Body of pancreas (tissue), 4 donors: ENCODE data around the gene ARCN1. TPM values are rescaled to one million over a fixed set of nuclear protein-coding genes. Genes with fewer than 3 reads are reported as not detected.

Experiments used
- ATAC-seq: fragments of 150-250 bp; one replicate; pipeline ENCODE4 v1.9.1; 2016
- DNase-seq, 4 donors: peaks; one replicate each; pipeline ENCODE4 v3.0.0-alpha.2; 2019
- H3K27ac ChIP-seq, 4 donors: fragments of 200-600 bp; sonication (generic); 1 replicate in 3 of 4; 2 replicates in 1 of 4; pipeline versions ENCODE4 v1.5.1 to v1.6.1; 2016 to 2019; ENCODE audit warnings: mild to moderate bottlenecking in 1 of 4, mixed read lengths in 1 of 4, moderate library complexity in 1 of 4
- H3K27me3 ChIP-seq, 2 donors: fragments of 200-600 bp; sonication (generic); one replicate each; pipeline ENCODE4 v1.6.0; 2016; ENCODE audit warnings: mild to moderate bottlenecking in 1 of 2
- H3K36me3 ChIP-seq, 2 donors: fragments of 200-600 bp; sonication (generic); replicated peaks in 1 of 2; 2 replicates each; pipeline ENCODE4 v1.5.1; 2016; ENCODE audit warnings: low read depth in 2 of 2; ENCODE audit not compliant: insufficient read depth in 1 of 2
- H3K4me1 ChIP-seq: fragments of 200-600 bp; sonication (generic); one replicate; pipeline ENCODE4 v1.6.0; 2016
- H3K4me3 ChIP-seq, 2 donors: fragments of 200-600 bp; sonication (generic); 1 replicate in 1 of 2; 2 replicates in 1 of 2; pipeline ENCODE4 v1.5.1; 2016 to 2019
- H3K9me3 ChIP-seq, 3 donors: fragments of 200-600 bp; sonication (generic); 1 replicate in 2 of 3; 2 replicates in 1 of 3; pipeline ENCODE4 v1.5.1; 2016
- CTCF ChIP-seq, 7 experiments: fragments of 450-650 bp in 4 of 7; fragments of 200-600 bp in 3 of 7; sonication (generic) in 3 of 7; IDR thresholded peaks; one replicate each; pipeline ENCODE4 v1.5.1; 2016 to 2019; ENCODE audit warnings: antibody characterized with exemption in 7 of 7
- POLR2A ChIP-seq, 3 donors: fragments of 450-650 bp; IDR thresholded peaks; one replicate each; pipeline ENCODE4 v1.6.1; 2016; ENCODE audit warnings: antibody characterized with exemption in 3 of 3, mild to moderate bottlenecking in 2 of 3
- WGBS, 2 donors: methylation state at CpG; one replicate each; pipeline ENCODE4 v1.1.5; 2017; 5-methylcytosine and 5-hydroxymethylcytosine counted together
- intact Hi-C: fragments of 100-400 bp; cut with DNase I; formaldehyde crosslinking; loops from one replicate; pipeline ENCODE4 v1.15.1; 2023
- total RNA-seq, 2 donors: library from RNA; depleted of rRNA; stranded (reverse); fragments of >200 nt; gene quantifications; one replicate each; pipeline ENCODE4 v1.1.0, GENCODE V29; 2016

Gene ARCN1
- 10 to 100 TPM; 49.8 to 64.3 TPM for total RNA-seq

- WGBS, 2 donors, result 0% methylated on average over 10 to 50 of the region's 55 CpGs
- no peaks in the 10 kb centered on the region for H3K36me3 ChIP-seq
- no peaks in the 10 kb centered on the region for H3K27me3 ChIP-seq
- intact Hi-C loops, result no loop called here
- peak; percentile 91 for ATAC-seq
- H3K4me3 ChIP-seq, result peak within 1 kb of the TSS; percentile 33 to 81
- TF ChIP-seq POLR2A (IDR thresholded peaks at IDR 0.05) (peak; percentile 36 to 74 (median 72)), CTCF (IDR thresholded peaks at IDR 0.05) (no peak)
- DNase-seq, result peak; percentile 76 to 83 (median 82)
- peak within 1 kb of the TSS; percentile 98 to 100 (median 98) for H3K27ac ChIP-seq
- peaks cover 44% of the 10 kb centered on the region for H3K4me1 ChIP-seq
- no peaks in the 10 kb centered on the region for H3K9me3 ChIP-seq
Observed at GRCh38 chr11:118572061-118572980, at the start of gene ARCN1. Gene ARCN1 (plus strand): TSS chr11:118572409. CDS start chr11:118572548, 139 bp downstream.

- TF ChIP-seq POLR2A (IDR thresholded peaks at IDR 0.05) (no peak), CTCF (IDR thresholded peaks at IDR 0.05) (peak in 6 of 7 experiments; percentile 11 to 38 (median 20))
- Histone ChIP-seq H3K36me3 (peaks cover 0 to 27% of the 10 kb centered on the region in 2 donors), H3K4me1 (peaks cover 7% of the 10 kb centered on the region), H3K9me3 (no peaks in the 10 kb centered on the region), H3K4me3 (no peak overlapping the region), H3K27me3 (no peaks in the 10 kb centered on the region), H3K27ac (no peak overlapping the region)
- ATAC-seq (no peak), DNase-seq (peak in 2 of 4 donors; percentile 39 to 48)
- 45 to 55% methylated on average over 6 of the region's 6 CpGs for WGBS, 2 donors
- intact Hi-C loops, result no loop called here
Observed at GRCh38 chr11:118522571-118523072, 49.6 kb upstream of the ARCN1 start.

GRCh38 chr11:118524356-118524755 lies 47.9 kb upstream of the ARCN1 start:
- Histone ChIP-seq H3K4me1 (peaks cover 19% of the 10 kb centered on the region), H3K27me3 (no peaks in the 10 kb centered on the region), H3K4me3 (no peak overlapping the region), H3K36me3 (peaks cover 0 to 24% of the 10 kb centered on the region in 2 donors), H3K27ac (no peak overlapping the region), H3K9me3 (no peaks in the 10 kb centered on the region)
- ATAC-seq, result no peak
- TF ChIP-seq POLR2A (IDR thresholded peaks at IDR 0.05) (no peak), CTCF (IDR thresholded peaks at IDR 0.05) (no peak)
- no peak for DNase-seq
- intact Hi-C loops, result no loop called here

- Histone ChIP-seq H3K9me3 (no peaks in the 10 kb centered on the region), H3K27ac (no peak overlapping the region), H3K27me3 (no peaks in the 10 kb centered on the region), H3K4me3 (no peak overlapping the region), H3K4me1 (peaks cover 24% of the 10 kb centered on the region), H3K36me3 (peaks cover 0 to 19% of the 10 kb centered on the region in 2 donors)
- WGBS, 2 donors, result 81 to 86% methylated on average over 6 of the region's 6 CpGs
- intact Hi-C loops, result no loop called here
- TF ChIP-seq CTCF (IDR thresholded peaks at IDR 0.05), result no peak
- no peak for TF ChIP-seq POLR2A (IDR thresholded peaks at IDR 0.05)
- ATAC-seq (no peak), DNase-seq (no peak)
Observed at GRCh38 chr11:118524757-118525470, 47.3 kb upstream of the ARCN1 start.
